ENCODE results near the gene BRD3OS.

GRCh38 chr9:133986061-133986460 is 39.2 kb upstream of the BRD3OS start:
- TF ChIP-seq EZH2 (IDR thresholded peaks at IDR 0.05; ENCODE audit: insufficient read depth, poor library complexity, severe bottlenecking): no peak
- TF ChIP-seq EZH2phosphoT487 (IDR thresholded peaks at IDR 0.05; ENCODE audit: insufficient read depth, low read depth): no peak
